Measurements from ENCODE around the gene TMEM255B.
"Not testable (repeated sequence)": the region's sequence is repeated elsewhere in the genome, so short reads cannot be mapped to it uniquely, and the experiment has no call there.

TMEM255B gene

GRCh38 chr13:113750554-113751399 lies 8.2 kb upstream of the TMEM255B start:
- DNase-seq: no peak

DNA sequence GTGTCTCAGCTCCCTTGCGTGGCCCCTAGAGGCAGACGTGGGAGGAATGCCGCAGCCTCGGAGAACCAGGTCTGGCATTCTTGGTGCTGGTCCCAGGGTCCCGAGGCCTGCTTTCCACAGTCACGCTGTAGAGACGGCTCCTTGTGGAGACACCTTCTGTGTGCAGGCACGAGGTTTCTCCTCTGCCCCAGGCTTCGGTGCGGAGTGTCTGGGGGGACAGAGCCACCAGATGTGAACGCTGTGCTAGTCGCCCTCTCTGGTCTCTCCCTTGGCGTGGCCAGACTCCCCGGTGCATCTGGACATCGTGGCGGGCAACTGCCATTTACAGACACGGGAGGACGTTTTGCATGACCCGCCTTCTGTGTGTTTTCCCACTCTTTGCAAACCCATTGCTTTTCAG lies 7.5 kb upstream of the TMEM255B start:
- no peak for DNase-seq

GRCh38 chr13:113752211-113752986 lies 6.6 kb upstream of the TMEM255B start:
- not testable (repeated sequence) for DNase-seq

GRCh38 chr13:113753171-113753570 lies 5.9 kb upstream of the TMEM255B start:
- DNase-seq: no peak

DNA sequence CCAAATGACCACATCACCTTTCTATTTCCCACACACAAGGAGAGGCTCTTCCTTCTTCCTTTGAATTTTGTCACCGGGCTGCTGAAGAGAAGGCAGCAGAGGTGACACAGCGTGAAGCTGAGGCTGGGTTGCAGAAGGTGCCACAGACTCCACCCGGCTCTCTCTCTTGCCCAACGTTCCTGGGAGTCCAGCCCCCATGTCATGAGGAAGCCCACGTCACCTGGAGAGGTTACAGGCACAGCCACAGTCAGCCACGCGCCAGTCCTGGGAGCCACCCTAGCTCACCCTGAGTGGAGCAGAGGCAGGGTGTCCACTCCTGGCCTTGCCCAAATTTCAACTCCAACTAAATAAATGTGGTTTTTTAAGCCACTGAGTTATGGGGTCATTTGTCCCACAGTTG lies 4.8 kb upstream of the TMEM255B start:
- no peak for DNase-seq

DNA sequence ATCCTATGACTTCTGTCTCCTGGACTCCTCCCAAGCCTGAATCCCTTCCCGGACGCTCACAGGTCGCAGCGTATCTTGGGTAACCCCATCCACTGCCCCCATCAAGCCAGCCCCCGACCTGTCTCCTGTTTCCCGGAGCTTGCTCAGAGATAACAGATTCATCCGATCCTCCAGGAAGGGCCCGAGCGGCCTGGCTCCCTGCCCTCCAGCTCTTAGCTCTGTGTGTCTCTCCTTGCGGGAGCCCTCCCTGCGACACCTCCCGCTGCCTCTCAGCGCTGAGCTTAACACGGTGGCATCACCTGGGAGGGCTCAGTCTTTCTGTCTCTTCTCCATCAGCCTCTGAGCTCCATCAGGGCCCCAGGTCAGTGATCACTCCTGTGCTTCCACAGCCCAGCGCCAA lies 4.3 kb upstream of the TMEM255B start:
- DNase-seq: no peak

DNA sequence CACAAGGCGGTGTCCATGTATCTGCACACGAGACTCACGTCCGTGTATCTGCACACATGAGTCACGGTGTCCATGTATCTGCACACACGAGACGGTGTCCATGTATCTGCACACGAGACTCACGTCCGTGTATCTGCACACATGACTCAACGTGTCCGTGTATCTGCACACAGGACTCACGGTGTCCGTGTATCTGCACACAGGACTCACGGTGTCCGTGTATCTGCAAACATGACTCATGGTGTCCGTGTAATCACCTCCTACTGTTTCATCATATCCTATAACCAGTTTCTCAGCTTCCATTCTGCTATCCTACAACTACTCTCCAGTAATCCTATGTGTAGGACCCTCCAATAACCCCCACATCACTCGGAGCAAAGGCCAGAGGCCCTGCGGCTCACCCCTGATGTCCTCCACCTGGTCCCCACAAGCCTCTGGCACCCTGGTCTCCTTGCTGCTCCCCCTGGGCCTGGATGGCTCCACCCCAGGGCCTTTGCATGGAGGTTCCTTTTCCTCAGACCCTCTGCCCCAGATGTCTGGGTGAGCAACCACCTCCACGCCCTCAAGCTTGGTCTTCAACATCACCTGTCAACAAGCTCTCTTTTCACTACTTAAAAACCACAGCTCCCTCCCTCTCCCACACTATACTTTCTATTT lies 2.5 kb upstream of the TMEM255B start:
- no peak for DNase-seq

- DNase-seq: peak; percentile 20 to 28
Measured at GRCh38 chr13:113759525-113760137, 605 bp downstream of the TMEM255B start.

GRCh38 chr13:113761136-113761535 lies 2.1 kb downstream of the TMEM255B start:
- no peak for DNase-seq

GRCh38 chr13:113762075-113762474 lies 3.0 kb downstream of the TMEM255B start:
- no peak for DNase-seq

DNA sequence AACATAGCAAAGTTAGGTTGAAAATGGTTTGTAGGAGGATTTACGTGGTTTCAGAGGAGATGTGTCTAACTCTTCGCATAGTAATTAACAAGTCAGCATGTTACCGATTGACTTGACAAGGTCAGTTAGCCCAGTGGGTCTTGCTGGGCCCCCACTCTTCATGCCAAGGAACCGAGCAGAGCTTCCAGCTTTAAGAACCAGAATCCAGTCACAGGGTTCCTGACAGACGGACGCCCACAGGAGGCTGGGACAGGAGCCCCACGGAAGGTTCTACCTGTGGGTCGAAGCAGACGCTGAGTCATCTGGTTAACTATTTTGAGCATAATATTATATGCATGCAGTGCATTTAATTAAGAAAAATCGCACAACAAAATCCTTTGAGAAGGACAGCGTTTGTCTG lies 3.5 kb downstream of the TMEM255B start:
- DNase-seq: no peak

DNA sequence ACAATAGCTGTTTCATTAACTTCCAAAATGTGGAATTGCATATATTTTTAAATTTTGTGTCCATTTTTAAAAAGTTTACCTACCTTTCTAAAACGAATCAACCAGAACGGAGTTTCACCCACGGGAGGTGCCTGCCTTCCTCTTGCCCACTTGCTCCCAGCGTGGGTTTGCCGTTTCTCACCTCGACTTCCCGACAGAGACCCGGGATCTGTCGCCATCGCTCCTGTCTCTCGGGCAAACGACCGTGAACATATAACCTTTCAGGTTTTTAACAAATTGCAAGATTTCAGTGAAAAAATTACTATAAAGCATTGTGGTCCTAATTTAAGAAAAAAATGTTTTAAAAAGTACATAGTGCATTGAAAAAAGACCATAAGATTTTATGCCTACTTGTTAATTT lies 4.2 kb downstream of the TMEM255B start:
- no peak for DNase-seq

DNA sequence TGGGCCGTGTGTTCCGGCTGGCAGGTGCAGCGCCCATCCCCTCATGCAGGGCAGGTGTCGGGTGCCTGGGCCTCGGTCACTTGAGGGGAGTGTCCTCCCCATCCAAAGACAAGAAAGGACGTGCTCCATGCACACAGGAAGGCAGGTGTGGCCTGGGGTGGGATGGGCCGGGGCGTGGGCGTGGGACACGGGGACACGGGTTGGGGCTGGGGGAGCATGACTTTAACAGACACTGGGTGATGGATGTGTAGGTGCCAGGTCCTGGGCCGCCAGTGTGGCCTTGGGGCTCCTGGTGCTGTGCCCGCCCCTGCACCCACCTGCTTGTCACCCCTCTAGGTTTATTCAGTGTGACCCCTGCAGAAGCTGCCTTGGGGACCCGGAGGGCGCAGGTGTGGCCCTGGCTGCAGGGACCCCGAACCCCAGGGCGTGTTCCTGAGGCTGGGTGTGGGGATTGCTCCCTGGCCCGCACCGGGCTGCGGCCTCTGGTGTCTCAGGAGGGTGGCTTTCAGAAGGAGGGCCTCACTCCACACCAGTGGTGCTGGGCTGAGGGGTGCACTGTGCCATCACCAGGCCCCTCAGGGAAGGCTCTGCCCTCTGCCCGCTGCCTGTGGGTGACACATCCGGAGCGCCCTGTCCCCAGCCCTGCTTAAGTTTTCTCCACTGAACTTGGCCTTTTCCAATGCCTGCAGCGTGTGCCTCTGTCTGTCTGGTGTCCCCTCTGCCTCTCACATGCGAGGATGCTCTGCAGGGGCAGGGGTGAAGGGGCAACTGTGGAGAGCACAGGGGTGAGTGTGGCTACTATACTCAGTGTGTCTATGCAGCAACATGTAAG lies 5.2 kb downstream of the TMEM255B start:
- no peak for DNase-seq

- no peak for DNase-seq
Measured at GRCh38 chr13:113764793-113765563, 6.0 kb downstream of the TMEM255B start.

GRCh38 chr13:113765564-113765910 lies 6.5 kb downstream of the TMEM255B start:
- DNase-seq: no peak

DNA sequence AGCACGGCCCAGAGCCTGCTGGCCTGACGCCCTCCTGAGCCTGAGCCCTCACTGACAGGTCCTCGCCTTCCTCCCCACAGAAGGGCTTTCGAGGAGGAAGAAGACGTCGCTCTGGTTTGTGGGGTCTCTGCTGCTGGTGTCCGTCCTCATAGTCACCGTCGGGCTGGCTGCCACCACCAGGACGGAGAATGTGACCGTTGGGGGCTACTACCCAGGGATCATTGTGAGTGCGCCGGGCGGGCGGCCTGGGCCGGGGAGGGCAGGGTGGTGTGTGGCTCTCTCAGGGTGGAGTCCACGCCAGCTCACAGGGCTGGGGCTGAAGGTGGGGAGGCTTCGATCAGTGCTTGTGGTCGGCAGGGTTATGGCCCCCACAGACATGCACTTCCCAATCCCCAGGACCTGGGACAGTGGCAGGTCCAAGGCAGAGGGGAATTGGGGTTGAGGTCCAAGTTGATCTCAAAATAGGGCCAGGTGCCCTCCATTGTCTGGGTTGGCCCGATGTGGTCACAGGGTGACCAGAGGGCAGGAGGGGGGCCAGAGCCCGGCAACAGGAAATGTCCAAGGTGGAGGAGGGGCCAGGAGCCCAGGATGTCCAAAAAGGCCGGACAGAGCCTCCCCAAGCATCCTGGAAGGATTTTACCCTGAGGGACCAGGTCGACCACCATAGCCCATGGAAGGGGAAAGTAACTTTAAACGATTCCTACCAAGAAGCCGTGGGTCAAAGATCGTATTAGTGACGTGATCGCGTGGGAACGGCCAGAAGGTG lies 7.2 kb downstream of the TMEM255B start:
- no peak for DNase-seq

DNA sequence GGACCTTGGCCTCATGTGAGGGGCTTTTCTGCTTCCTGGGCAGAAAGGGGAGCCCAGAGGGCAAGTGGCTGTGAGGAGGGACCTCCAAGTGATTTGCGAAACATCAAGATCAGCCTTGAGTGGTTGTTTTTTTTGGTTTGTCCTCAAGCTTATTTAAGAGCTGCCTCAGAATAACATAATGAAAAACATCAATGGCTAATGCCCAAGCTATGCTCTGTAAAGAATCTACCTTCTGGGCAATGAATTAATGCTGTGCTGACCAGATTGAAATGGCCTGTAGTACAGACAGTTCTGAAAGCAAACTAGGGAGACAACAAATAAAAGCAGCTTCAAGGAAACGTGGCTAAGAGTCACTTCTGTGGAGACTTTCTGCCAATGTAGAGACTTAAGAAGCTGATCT lies 8.3 kb downstream of the TMEM255B start:
- DNase-seq: no peak

- DNase-seq: no peak
Measured at GRCh38 chr13:113768018-113768905, 9.2 kb downstream of the TMEM255B start.

GRCh38 chr13:113769106-113769505 lies 10.1 kb downstream of the TMEM255B start:
- no peak for DNase-seq

DNA sequence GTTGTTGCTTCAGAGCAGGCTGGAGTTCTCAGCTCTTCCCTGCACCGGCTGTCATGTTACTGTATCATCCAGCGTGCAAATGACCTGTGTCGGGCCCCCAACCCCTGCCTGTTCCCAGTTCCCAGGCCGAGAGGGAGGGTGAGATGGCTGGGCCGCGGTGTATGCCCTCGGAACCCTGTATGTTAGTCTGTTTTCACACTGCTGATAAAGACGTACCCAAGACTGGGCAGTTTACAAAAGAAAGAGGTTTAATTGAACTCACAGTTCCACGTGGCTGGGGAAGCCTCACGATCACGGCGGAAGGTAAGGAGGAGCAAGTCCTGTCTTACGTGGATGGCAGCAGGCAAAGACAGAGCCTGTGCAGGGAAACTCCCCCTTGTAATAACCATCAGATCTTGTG lies 10.9 kb downstream of the TMEM255B start:
- DNase-seq: no peak

Measured in inflammatory macrophage treated with lipopolysaccharide for 1 hour (primary cell).